Smooth muscle cell (in vitro differentiated cells): ENCODE data around the gene MUC20. TPM values are rescaled to one million over a fixed set of nuclear protein-coding genes. Genes with fewer than 3 reads are reported as not detected.

ENCODE experiments used
- DNase-seq: peaks from one replicate; lab custom pipeline; 2025; ENCODE audit not compliant: unreplicated experiment; lab: John Stamatoyannopoulos, UW
- H2AFZ ChIP-seq: fragments of 200-600 bp; sonication (generic); 2 replicates; pipeline ENCODE4 v1.6.0; 2016; ENCODE audit warnings: antibody characterized with exemption, low read depth, mild to moderate bottlenecking
- H3F3A ChIP-seq: fragments of 200-600 bp; sonication (generic); 2 replicates; pipeline ENCODE4 v1.6.0; 2017; ENCODE audit warnings: antibody characterized with exemption, low read depth
- H3K27ac ChIP-seq: fragments of 200-600 bp; sonication (generic); 2 replicates; pipeline ENCODE4 v1.5.1; 2016; ENCODE audit warnings: low read depth, mild to moderate bottlenecking
- H3K27me3 ChIP-seq: fragments of 200-600 bp; sonication (generic); 2 replicates; pipeline ENCODE4 v1.6.1; 2016; ENCODE audit warnings: low read depth, mild to moderate bottlenecking
- H3K36me3 ChIP-seq: fragments of 200-600 bp; sonication (generic); 2 replicates; pipeline ENCODE4 v1.5.1; 2016; ENCODE audit warnings: low read depth
- H3K4me1 ChIP-seq: fragments of 200-600 bp; sonication (generic); 2 replicates; pipeline ENCODE4 v1.5.1; 2016; ENCODE audit warnings: low read depth
- H3K4me2 ChIP-seq: fragments of 200-600 bp; sonication (generic); 2 replicates; pipeline ENCODE4 v1.6.0; 2016; ENCODE audit warnings: mild to moderate bottlenecking
- H3K4me3 ChIP-seq: fragments of 200-600 bp; sonication (generic); 2 replicates; pipeline ENCODE4 v1.5.1; 2016; ENCODE audit warnings: mild to moderate bottlenecking
- H3K79me2 ChIP-seq: fragments of 200-600 bp; sonication (generic); 2 replicates; pipeline ENCODE4 v1.6.0; 2016; ENCODE audit warnings: low read depth, mild to moderate bottlenecking
- H3K9ac ChIP-seq: fragments of 200-600 bp; sonication (generic); 2 replicates; pipeline ENCODE4 v1.6.0; 2016; ENCODE audit warnings: low read depth
- H3K9me3 ChIP-seq: fragments of 200-600 bp; sonication (generic); replicated peaks from 2 replicates; pipeline ENCODE4 v1.5.1; 2016; ENCODE audit warnings: low read depth
- H4K20me1 ChIP-seq: fragments of 200-600 bp; sonication (generic); 2 replicates; pipeline ENCODE4 v1.6.0; 2016; ENCODE audit warnings: low read depth
- CTCF ChIP-seq: fragments of 200-600 bp; sonication (generic); IDR thresholded peaks from 2 replicates; pipeline ENCODE4 v1.5.1; 2017; ENCODE audit warnings: borderline replicate concordance, mild to moderate bottlenecking, antibody characterized with exemption; ENCODE audit not compliant: insufficient read depth, poor library complexity, severe bottlenecking
- WGBS: methylation state at CpG from one replicate; pipeline ENCODE4 v1.1.7; 2016; ENCODE audit warnings: low lambda C conversion rate; 5-methylcytosine and 5-hydroxymethylcytosine counted together
- polyA plus RNA-seq: library from polyadenylated mRNA; unstranded; fragments of >200 nt; fragmentation: Nextera tagmentation; extraction: Ambion mirVana; gene quantifications from 2 replicates; pipeline ENCODE4 v1.2.1, GENCODE V29; 2016
- total RNA-seq: library from RNA; depleted of rRNA; stranded (reverse); fragments of >200 nt; gene quantifications from 2 replicates; pipeline ENCODE4 v1.2.3, GENCODE V29; 2014

MUC20 gene
- total and polyA plus RNA-seq, 2 experiments from 2014 or later = 2.5 to 5.9 TPM

DNA sequence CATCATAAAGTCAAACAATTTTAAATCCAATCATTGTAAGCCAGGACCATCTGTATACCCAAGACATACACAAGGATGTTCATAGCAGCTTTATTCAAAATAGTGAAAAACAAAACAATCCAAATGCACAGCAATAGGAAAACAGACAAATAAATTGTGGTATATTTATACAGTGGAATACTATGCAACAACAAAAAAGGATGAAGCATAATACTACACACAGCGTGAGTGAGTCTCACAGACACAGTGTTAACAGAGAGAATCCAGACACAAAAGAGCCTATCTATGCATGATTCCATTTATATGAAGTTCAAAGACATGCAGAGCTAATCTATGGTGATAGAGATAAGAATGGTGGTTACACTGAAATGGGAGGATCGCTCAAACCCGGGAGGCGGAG is 5.6 kb upstream of the MUC20 start:
- H3K9me3 ChIP-seq = no peaks in the 10 kb centered on the region
- no peak overlapping the region for H3K4me3 ChIP-seq
- H3K9ac ChIP-seq = no peak overlapping the region
- H2AFZ ChIP-seq = no peak overlapping the region
- H3K27ac ChIP-seq = no peak overlapping the region
- H3K36me3 ChIP-seq = no peaks in the 10 kb centered on the region
- no peak overlapping the region for H3K4me2 ChIP-seq
- H3K27me3 ChIP-seq = peaks cover 12% of the 10 kb centered on the region
- no peak for DNase-seq
- WGBS = 34% methylated on average over 4 of the region's 4 CpGs
- H3K79me2 ChIP-seq = no peaks in the 10 kb centered on the region
- no peaks in the 10 kb centered on the region for H4K20me1 ChIP-seq
- H3K4me1 ChIP-seq = peaks cover 4% of the 10 kb centered on the region
- no peak for TF ChIP-seq CTCF
- no peaks in the 10 kb centered on the region for H3F3A ChIP-seq

DNA sequence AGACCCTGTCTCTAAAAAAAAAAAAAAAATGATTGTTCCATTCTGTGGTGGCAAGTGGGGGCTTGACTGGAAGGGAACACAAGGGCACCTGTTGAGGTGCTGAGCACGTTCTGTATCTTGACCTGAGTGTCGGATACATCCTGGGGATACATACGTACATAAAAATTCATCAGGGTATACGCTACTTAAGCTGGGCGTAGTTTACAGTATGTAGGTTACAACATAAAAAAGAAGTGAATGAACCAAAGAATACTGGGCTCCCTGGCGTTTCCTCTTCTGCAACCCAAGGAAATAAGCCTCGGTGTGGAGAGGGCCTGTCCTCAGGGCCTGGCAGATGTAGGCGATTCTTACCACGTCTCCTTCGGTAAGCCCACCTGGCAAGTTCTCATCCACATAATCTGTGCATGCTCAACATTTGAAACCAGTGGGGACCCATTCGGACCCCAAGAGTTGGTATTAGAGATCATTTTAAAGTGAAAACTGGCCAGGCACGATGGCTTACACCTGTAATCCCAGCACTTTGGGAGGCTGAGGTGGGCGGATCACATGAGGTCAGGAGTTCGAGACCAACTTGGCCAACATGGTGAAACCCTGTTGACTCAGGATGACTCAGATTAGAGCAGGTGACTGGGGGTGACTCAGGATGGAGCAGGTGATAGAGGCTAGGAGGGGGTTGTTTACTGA is 5.1 kb upstream of the MUC20 start:
- H3K4me1 ChIP-seq = peaks cover 4% of the 10 kb centered on the region
- 80% methylated on average over 14 of the region's 14 CpGs for WGBS
- H3K27ac ChIP-seq = no peak overlapping the region
- DNase-seq = no peak
- H3K9me3 ChIP-seq = no peaks in the 10 kb centered on the region
- TF ChIP-seq CTCF = no peak
- H3K4me3 ChIP-seq = no peak overlapping the region
- H3K4me2 ChIP-seq = no peak overlapping the region
- H2AFZ ChIP-seq = no peak overlapping the region
- no peak overlapping the region for H3K9ac ChIP-seq
- no peaks in the 10 kb centered on the region for H4K20me1 ChIP-seq
- no peaks in the 10 kb centered on the region for H3K36me3 ChIP-seq
- H3K27me3 ChIP-seq = peaks cover 12% of the 10 kb centered on the region
- H3F3A ChIP-seq = no peaks in the 10 kb centered on the region
- H3K79me2 ChIP-seq = no peaks in the 10 kb centered on the region

- 77% methylated on average over 9 of the region's 9 CpGs for WGBS
- Histone ChIP-seq H3F3A (no peaks in the 10 kb centered on the region), H4K20me1 (no peaks in the 10 kb centered on the region), H2AFZ (no peak overlapping the region), H3K4me3 (no peak overlapping the region), H3K36me3 (no peaks in the 10 kb centered on the region), H3K27me3 (peaks cover 12% of the 10 kb centered on the region), H3K4me1 (peaks cover 4% of the 10 kb centered on the region), H3K9ac (no peak overlapping the region), H3K9me3 (no peaks in the 10 kb centered on the region), H3K27ac (no peak overlapping the region), H3K4me2 (no peak overlapping the region), H3K79me2 (no peaks in the 10 kb centered on the region)
- no peak for TF ChIP-seq CTCF
- no peak for DNase-seq
Measured at GRCh38 chr3:195717416-195717815, 3.4 kb upstream of the MUC20 start.
